IPS-15b (cell line): ENCODE measurements around the gene FAAH.

Source experiments
- H3K27me3 ChIP-seq: one replicate; pipeline ENCODE4 v1.6.1; 2013; ENCODE audit warnings: low read length; ENCODE audit not compliant: control insufficient read depth, insufficient read depth
- H3K36me3 ChIP-seq: one replicate; pipeline ENCODE4 v1.6.1; 2013; ENCODE audit warnings: low read length; ENCODE audit not compliant: control insufficient read depth, insufficient read depth
- H3K4me1 ChIP-seq: one replicate; pipeline ENCODE4 v1.6.1; 2013; ENCODE audit warnings: mild to moderate bottlenecking, low read length; ENCODE audit not compliant: control insufficient read depth, insufficient read depth
- H3K4me3 ChIP-seq: one replicate; pipeline ENCODE4 v1.5.1; 2013; ENCODE audit warnings: low read depth, low read length
- H3K9ac ChIP-seq: one replicate; pipeline ENCODE4 v1.6.1; 2013; ENCODE audit warnings: low read depth, mild to moderate bottlenecking, low read length
- H3K9me3 ChIP-seq: one replicate; pipeline ENCODE4 v1.6.1; 2013; ENCODE audit warnings: mild to moderate bottlenecking, low read length; ENCODE audit not compliant: control insufficient read depth, insufficient read depth

Gene FAAH

DNA sequence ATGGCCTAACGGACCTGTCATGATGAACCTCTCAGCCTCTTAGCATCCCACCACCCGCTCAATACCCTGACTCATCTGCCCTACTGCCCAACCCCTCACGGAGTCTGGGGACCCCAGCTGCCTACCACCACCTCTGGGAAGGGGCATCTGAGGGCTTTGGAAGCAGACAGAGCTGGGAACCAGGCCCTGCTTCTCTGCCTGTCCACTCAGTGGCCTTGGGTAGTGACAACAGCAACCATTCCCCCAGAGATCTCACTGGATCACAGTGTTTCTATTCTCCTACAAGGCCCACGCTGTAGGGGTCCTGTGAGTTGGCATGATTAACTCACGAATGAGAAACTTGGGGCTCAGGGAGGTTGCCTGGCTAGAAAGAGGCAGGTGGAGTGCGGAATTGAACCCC is 63.1 kb downstream of the FAAH start:
- Histone ChIP-seq H3K9ac (no peak overlapping the region), H3K4me3 (no peak overlapping the region), H3K27me3 (peaks cover 95% of the 10 kb centered on the region), H3K36me3 (no peaks in the 10 kb centered on the region), H3K9me3 (no peaks in the 10 kb centered on the region), H3K4me1 (peaks cover 3% of the 10 kb centered on the region)

DNA sequence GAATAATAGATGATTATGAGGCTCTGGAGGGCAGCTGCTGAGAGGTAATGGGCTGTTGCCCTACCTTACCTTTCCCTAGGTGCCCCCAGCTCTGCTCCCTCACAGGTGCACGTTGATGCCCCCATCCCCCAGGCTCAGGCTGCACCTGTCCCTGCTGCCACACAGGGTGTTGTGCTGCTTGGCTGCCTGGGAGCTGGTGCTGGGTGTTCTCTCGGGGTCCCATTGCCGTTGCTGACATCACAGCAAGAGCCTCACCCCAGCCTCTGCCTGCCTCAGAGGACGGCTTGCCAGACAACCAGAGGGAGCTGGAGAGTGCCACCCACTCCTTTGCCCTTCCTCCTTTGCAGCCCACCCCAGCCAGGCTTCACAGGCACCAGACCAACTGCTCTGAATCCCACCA is 64.1 kb downstream of the FAAH start:
- Histone ChIP-seq H3K27me3 (peaks cover 93% of the 10 kb centered on the region), H3K4me1 (peaks cover 3% of the 10 kb centered on the region), H3K36me3 (no peaks in the 10 kb centered on the region), H3K4me3 (no peak overlapping the region), H3K9me3 (no peaks in the 10 kb centered on the region), H3K9ac (no peak overlapping the region)

DNA sequence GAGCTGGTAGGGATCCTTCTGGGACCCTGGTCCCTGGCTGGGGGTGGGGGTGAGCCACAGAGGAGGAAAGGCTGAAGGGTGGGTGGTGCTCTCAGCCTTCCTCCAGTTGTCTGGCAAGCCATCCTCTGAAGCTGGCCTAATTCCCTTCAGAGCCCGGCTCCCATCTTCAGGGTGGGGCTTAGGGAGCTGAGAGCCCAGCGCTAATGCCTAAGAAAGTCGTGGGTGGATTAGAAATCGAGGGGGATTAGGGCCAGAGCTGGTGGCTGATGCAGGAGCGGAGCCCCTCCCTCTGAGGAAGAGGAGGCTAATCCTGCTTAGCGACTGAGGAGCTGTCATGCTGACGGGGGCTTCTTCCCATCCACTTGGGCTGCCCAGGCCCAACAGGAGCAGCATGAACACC is 64.7 kb downstream of the FAAH start:
- H3K27me3 ChIP-seq = peaks cover 93% of the 10 kb centered on the region

DNA sequence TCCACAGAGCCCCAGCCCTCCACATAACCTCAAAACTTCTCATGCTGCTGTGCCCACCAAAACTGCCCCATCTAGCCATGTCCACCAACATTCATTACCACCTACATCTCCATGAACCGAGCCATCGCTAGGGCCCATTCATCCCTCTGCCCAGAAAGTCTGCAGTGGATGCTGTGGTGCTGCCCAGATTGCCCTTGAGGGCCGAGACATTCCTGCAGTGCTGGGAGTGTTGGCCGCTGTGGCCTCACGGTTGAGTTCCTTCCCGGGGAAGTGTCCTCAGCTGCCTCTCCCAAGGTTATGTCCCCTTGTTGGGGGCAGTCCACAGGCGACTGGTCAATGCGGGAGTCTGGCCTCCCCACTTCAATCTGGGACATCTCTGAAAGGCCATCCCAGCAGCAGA is 65.2 kb downstream of the FAAH start:
- Histone ChIP-seq H3K36me3 (no peaks in the 10 kb centered on the region), H3K4me1 (no peaks in the 10 kb centered on the region), H3K4me3 (no peak overlapping the region), H3K9ac (no peak overlapping the region), H3K27me3 (peaks cover 93% of the 10 kb centered on the region), H3K9me3 (no peaks in the 10 kb centered on the region)

More for the DNA sequence above, 64.7 kb downstream of the FAAH start:
- no peak overlapping the region for H3K9ac ChIP-seq
- H3K9me3 ChIP-seq = no peaks in the 10 kb centered on the region
- no peak overlapping the region for H3K4me3 ChIP-seq
- peaks cover under 1% of the 10 kb centered on the region for H3K4me1 ChIP-seq
- no peaks in the 10 kb centered on the region for H3K36me3 ChIP-seq

DNA sequence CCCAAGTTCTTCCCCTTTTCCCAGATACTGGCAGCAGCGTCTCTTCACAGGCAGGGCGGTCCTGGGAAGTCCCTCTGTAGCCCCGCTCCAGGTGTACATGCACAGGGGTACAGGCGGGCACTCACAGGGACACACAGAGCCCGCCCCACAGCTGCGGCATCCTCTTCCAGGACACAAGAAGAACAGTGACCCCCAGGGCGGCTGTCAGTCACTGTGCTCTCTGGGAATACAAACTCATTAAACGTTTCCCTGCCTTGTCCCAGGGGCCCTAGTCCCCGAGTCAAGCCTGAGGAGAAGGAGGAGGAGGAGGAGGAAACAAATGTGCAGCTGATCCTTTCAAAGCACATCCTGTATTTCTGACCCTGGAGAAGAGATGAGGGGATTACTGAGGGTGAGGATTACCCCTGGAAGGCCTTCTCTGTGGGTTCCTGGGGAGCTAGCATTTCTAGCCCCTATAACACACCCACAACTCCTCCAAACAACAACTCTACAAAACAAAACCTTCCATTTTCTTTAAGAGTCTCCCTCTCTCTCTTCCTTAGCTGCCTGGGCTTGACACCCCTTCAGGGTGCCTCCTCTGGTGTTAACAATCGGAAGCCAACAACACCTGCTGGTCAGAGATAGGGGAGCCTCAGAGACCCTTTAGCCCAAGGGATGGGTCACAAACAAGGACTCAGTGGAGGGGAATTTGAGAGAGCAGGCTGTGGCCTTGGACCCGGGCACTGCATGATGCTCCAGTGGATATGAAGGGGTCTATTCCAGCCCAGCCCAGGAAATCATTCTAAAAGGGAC is 67.1 kb downstream of the FAAH start:
- H3K9me3 ChIP-seq = no peaks in the 10 kb centered on the region
- peaks cover 98% of the 10 kb centered on the region for H3K27me3 ChIP-seq
- no peak overlapping the region for H3K4me3 ChIP-seq
- no peak overlapping the region for H3K9ac ChIP-seq
- H3K4me1 ChIP-seq = no peaks in the 10 kb centered on the region
- H3K36me3 ChIP-seq = no peaks in the 10 kb centered on the region

- Histone ChIP-seq H3K36me3 (no peaks in the 10 kb centered on the region), H3K9ac (no peak overlapping the region), H3K27me3 (peaks cover 93% of the 10 kb centered on the region), H3K4me3 (no peak overlapping the region), H3K4me1 (peaks cover 2% of the 10 kb centered on the region), H3K9me3 (no peaks in the 10 kb centered on the region)
Measured at GRCh38 chr1:46461809-46462448, 67.8 kb downstream of the FAAH start.
